ENCODE results near the gene PWWP2B. TPM values are rescaled to one million over a fixed set of nuclear protein-coding genes. Genes with fewer than 3 reads are reported as not detected.

PWWP2B gene
- total RNA-seq, 1 donor from 2014 or later: 24.3 TPM

- DNase-seq (ENCODE audit: low spot score, unreplicated experiment): no peak
- H3K27me3 Mint-ChIP-seq: no peaks in the 10 kb centered on the region
- H3K36me3 Mint-ChIP-seq (ENCODE audit: insufficient read depth): peaks cover 6% of the 10 kb centered on the region
- H3K9me3 Mint-ChIP-seq (ENCODE audit: low read depth): no peaks in the 10 kb centered on the region
- no peak overlapping the region for H3K4me3 Mint-ChIP-seq (ENCODE audit: low read depth)
- no peak overlapping the region for H3K27ac Mint-ChIP-seq
- H3K4me1 Mint-ChIP-seq (ENCODE audit: low read depth): peaks cover 27% of the 10 kb centered on the region
- no peak for TF ChIP-seq CTCF (IDR thresholded peaks at IDR 0.05; ENCODE audit: unreplicated experiment)
These were observed 19.7 kb downstream of the PWWP2B start for GRCh38 chr10:132416566-132417256.

GRCh38 chr10:132417257-132417910 is 20.4 kb downstream of the PWWP2B start:
- Mint-ChIP-seq H3K4me3 (ENCODE audit: low read depth) (no peak overlapping the region), H3K9me3 (ENCODE audit: low read depth) (no peaks in the 10 kb centered on the region), H3K36me3 (ENCODE audit: insufficient read depth) (peaks cover 6% of the 10 kb centered on the region), H3K27ac (peak overlapping the region; percentile 33), H3K27me3 (no peaks in the 10 kb centered on the region), H3K4me1 (ENCODE audit: low read depth) (peaks cover 27% of the 10 kb centered on the region)
- no peak for TF ChIP-seq CTCF (IDR thresholded peaks at IDR 0.05; ENCODE audit: unreplicated experiment)
- DNase-seq (ENCODE audit: low spot score, unreplicated experiment): no peak

- H3K27me3 Mint-ChIP-seq: no peaks in the 10 kb centered on the region
- no peak overlapping the region for H3K27ac Mint-ChIP-seq
- H3K4me1 Mint-ChIP-seq (ENCODE audit: low read depth): peaks cover 29% of the 10 kb centered on the region
- TF ChIP-seq CTCF (IDR thresholded peaks at IDR 0.05; ENCODE audit: unreplicated experiment): no peak
- DNase-seq (ENCODE audit: low spot score, unreplicated experiment): no peak
- peaks cover 6% of the 10 kb centered on the region for H3K36me3 Mint-ChIP-seq (ENCODE audit: insufficient read depth)
- no peaks in the 10 kb centered on the region for H3K9me3 Mint-ChIP-seq (ENCODE audit: low read depth)
- no peak overlapping the region for H3K4me3 Mint-ChIP-seq (ENCODE audit: low read depth)
These were observed 21.0 kb downstream of the PWWP2B start for GRCh38 chr10:132417957-132418441.

GRCh38 chr10:132418527-132419416 is 21.8 kb downstream of the PWWP2B start:
- TF ChIP-seq CTCF (IDR thresholded peaks at IDR 0.05; ENCODE audit: unreplicated experiment): no peak
- Mint-ChIP-seq H3K27ac (peak overlapping the region; percentile 85), H3K36me3 (ENCODE audit: insufficient read depth) (peaks cover 6% of the 10 kb centered on the region), H3K27me3 (no peaks in the 10 kb centered on the region), H3K4me1 (ENCODE audit: low read depth) (peaks cover 29% of the 10 kb centered on the region), H3K4me3 (ENCODE audit: low read depth) (no peak overlapping the region), H3K9me3 (ENCODE audit: low read depth) (no peaks in the 10 kb centered on the region)
- DNase-seq (ENCODE audit: low spot score, unreplicated experiment): peak; percentile 35
